HG02885 (cell line): ENCODE results near the gene GAPDH.
"Not testable (repeated sequence)": the region's sequence is repeated elsewhere in the genome, so short reads cannot be mapped to it uniquely, and the experiment has no call there.

Experiments used
- ATAC-seq: cut with Tn5 transposase; IDR thresholded peaks from one replicate; pipeline ENCODE4 v1.9.1; 2021; ENCODE audit warnings: mild to moderate bottlenecking; ENCODE audit not compliant: unreplicated experiment, poor library complexity

Gene GAPDH

GRCh38 chr12:6528539-6529235 is 5.6 kb upstream of the GAPDH start:
- no peak for ATAC-seq

GRCh38 chr12:6529291-6529737 is 5.0 kb upstream of the GAPDH start:
- no peak for ATAC-seq

- ATAC-seq, result no peak
Observed at GRCh38 chr12:6530576-6531260, 3.6 kb upstream of the GAPDH start.

- ATAC-seq, result peak; percentile 20
Observed at GRCh38 chr12:6532051-6532926, 2.0 kb upstream of the GAPDH start.

- peak; percentile 13 for ATAC-seq
Observed at GRCh38 chr12:6532927-6533652, 1.2 kb upstream of the GAPDH start.

- peak; percentile 4 for ATAC-seq
Observed at GRCh38 chr12:6533653-6533922, 729 bp upstream of the GAPDH start.

GRCh38 chr12:6534695-6534944 is 303 bp downstream of the GAPDH start:
- no peak for ATAC-seq

- peak; percentile 8 for ATAC-seq
Observed at GRCh38 chr12:6534945-6535696, 804 bp downstream of the GAPDH start.

GRCh38 chr12:6535697-6535946 is 1.3 kb downstream of the GAPDH start:
- no peak for ATAC-seq

GRCh38 chr12:6535960-6536847 is 1.9 kb downstream of the GAPDH start:
- ATAC-seq, result no peak

- ATAC-seq, result no peak
Observed at GRCh38 chr12:6536894-6537579, 2.7 kb downstream of the GAPDH start.

GRCh38 chr12:6537580-6538419 is 3.5 kb downstream of the GAPDH start:
- not testable (repeated sequence) for ATAC-seq

GRCh38 chr12:6538420-6539313 is 4.3 kb downstream of the GAPDH start:
- no peak for ATAC-seq

GRCh38 chr12:6539314-6539682 is 5.0 kb downstream of the GAPDH start:
- ATAC-seq, result no peak

GRCh38 chr12:6539707-6540134 is 5.4 kb downstream of the GAPDH start:
- no peak for ATAC-seq

GRCh38 chr12:6540181-6540877 is 6.0 kb downstream of the GAPDH start:
- no peak for ATAC-seq
